IMR-90 (cell line): ENCODE results near the gene UBE3A. TPM values are rescaled to one million over a fixed set of nuclear protein-coding genes. Genes with fewer than 3 reads are reported as not detected.

Experiments used
- ATAC-seq: fragments of 200-7000 bp; cut with Tn5 transposase; 2 replicates; pipeline ENCODE4 v1.9.1; 2020; ENCODE audit warnings: low read depth, mild to moderate bottlenecking, moderate library complexity
- BruUV-seq: library from RNA; stranded (reverse); fragments of 400-500 nt; replicated peaks from 2 replicates; lab custom pipeline; 2021; lab: Mats Ljungman, UMichigan
- CTCF ChIA-PET: fragments of 300-600 bp; formaldehyde crosslinking; extraction: SDS; loops from one replicate; lab custom pipeline; 2021; ENCODE audit warnings: antibody characterized with exemption; lab: Yijun Ruan, JAX
- POLR2A ChIA-PET: fragments of 300-600 bp; sonication (Branson Sonifier 250); formaldehyde crosslinking; loops from one replicate; lab custom pipeline; 2022; ENCODE audit warnings: antibody characterized with exemption; ENCODE audit not compliant: unreplicated experiment; lab: Charles Lee
- DNase-seq: peaks from one replicate; pipeline ENCODE4 v3.0.0; 2013
- H2AFZ ChIP-seq: replicated peaks from 2 replicates; pipeline ENCODE3; 2013; ENCODE audit warnings: low read length, mild to moderate bottlenecking; ENCODE audit not compliant: poor library complexity
- H2AK5ac ChIP-seq: 2 replicates; pipeline ENCODE4 v1.6.1; 2013; ENCODE audit warnings: low read depth, low read length, inconsistent platforms
- H2AK9ac ChIP-seq: replicated peaks from 2 replicates; pipeline ENCODE3; 2013; ENCODE audit warnings: mild to moderate bottlenecking, low read depth, low read length, moderate library complexity; ENCODE audit not compliant: poor library complexity
- H2BK120ac ChIP-seq: 2 replicates; pipeline ENCODE4 v1.6.1; 2013; ENCODE audit warnings: low read depth, low read length, inconsistent platforms
- H2BK15ac ChIP-seq: 3 replicates; pipeline ENCODE4 v1.6.1; 2013; ENCODE audit warnings: low read depth, low read length, inconsistent platforms
- H2BK20ac ChIP-seq: 2 replicates; pipeline ENCODE4 v1.6.1; 2013; ENCODE audit warnings: low read depth, mild to moderate bottlenecking, inconsistent platforms, low read length, moderate library complexity
- H2BK5ac ChIP-seq: 2 replicates; pipeline ENCODE4 v1.6.1; 2013; ENCODE audit warnings: mild to moderate bottlenecking, low read depth, low read length, inconsistent platforms; ENCODE audit not compliant: poor library complexity, severe bottlenecking
- H3K14ac ChIP-seq: replicated peaks from 2 replicates; pipeline ENCODE4 v1.6.1; 2013; ENCODE audit warnings: low read depth, low read length, inconsistent platforms
- H3K18ac ChIP-seq: 2 replicates; pipeline ENCODE4 v1.6.1; 2013; ENCODE audit warnings: low read depth, low read length, control low read depth
- H3K23ac ChIP-seq: 2 replicates; pipeline ENCODE4 v1.6.1; 2013; ENCODE audit warnings: low read depth, low read length, inconsistent platforms
- H3K27ac ChIP-seq: 2 replicates; pipeline ENCODE4 v1.5.1; 2013; ENCODE audit warnings: mild to moderate bottlenecking, control low read depth, low read length; ENCODE audit not compliant: insufficient read depth
- H3K27me3 ChIP-seq: 2 replicates; pipeline ENCODE4 v1.6.1; 2013; ENCODE audit warnings: low read length; ENCODE audit not compliant: control insufficient read depth, insufficient read depth
- H3K36me3 ChIP-seq: 2 replicates; pipeline ENCODE4 v1.6.1; 2013; ENCODE audit warnings: low read length, mixed read lengths; ENCODE audit not compliant: control insufficient read depth, insufficient read depth
- H3K4ac ChIP-seq: 2 replicates; pipeline ENCODE4 v1.6.1; 2013; ENCODE audit warnings: low read depth, low read length, inconsistent platforms
- H3K4me1 ChIP-seq: 2 replicates; pipeline ENCODE4 v1.6.1; 2013; ENCODE audit warnings: low read length, mixed read lengths; ENCODE audit not compliant: control insufficient read depth, insufficient read depth
- H3K4me2 ChIP-seq: 2 replicates; pipeline ENCODE4 v1.6.1; 2013; ENCODE audit warnings: low read depth, mild to moderate bottlenecking, control low read depth, low read length, moderate library complexity
- H3K4me3 ChIP-seq: 2 replicates; pipeline ENCODE4 v1.5.1; 2013; ENCODE audit warnings: low read depth, mild to moderate bottlenecking, control low read depth, low read length, moderate library complexity; ENCODE audit not compliant: insufficient read depth
- H3K56ac ChIP-seq: 2 replicates; pipeline ENCODE4 v1.6.1; 2013; ENCODE audit warnings: low read length, inconsistent platforms; ENCODE audit not compliant: insufficient read depth; ENCODE audit errors: extremely low read depth
- H3K79me1 ChIP-seq, 2 experiments: 2 replicates each; pipeline ENCODE4 v1.6.1; 2013; ENCODE audit warnings: low read length in 2 of 2, inconsistent platforms in 1 of 2, low read depth in 1 of 2
- H3K9ac ChIP-seq: 2 replicates; pipeline ENCODE4 v1.6.1; 2013; ENCODE audit warnings: low read depth, low read length, control low read depth
- H3K9me1 ChIP-seq: 2 replicates; pipeline ENCODE4 v1.6.1; 2013; ENCODE audit warnings: low read length, inconsistent platforms; ENCODE audit not compliant: insufficient read depth
- H3K9me3 ChIP-seq: 2 replicates; pipeline ENCODE4 v1.6.1; 2013; ENCODE audit warnings: low read length; ENCODE audit not compliant: control insufficient read depth, insufficient read depth
- H4K20me1 ChIP-seq: 2 replicates; pipeline ENCODE4 v1.6.1; 2013; ENCODE audit warnings: low read length, inconsistent platforms; ENCODE audit not compliant: insufficient read depth
- H4K5ac ChIP-seq: 2 replicates; pipeline ENCODE4 v1.6.1; 2013; ENCODE audit warnings: mild to moderate bottlenecking, low read depth, low read length, control low read depth
- H4K8ac ChIP-seq, 2 experiments: 2 replicates each; pipeline ENCODE4 v1.6.1; 2013; ENCODE audit warnings: low read depth in 2 of 2, low read length in 2 of 2, control low read depth in 1 of 2, inconsistent platforms in 1 of 2
- H4K91ac ChIP-seq: 2 replicates; pipeline ENCODE4 v1.6.1; 2013; ENCODE audit warnings: low read depth, low read length, inconsistent platforms; ENCODE audit not compliant: insufficient read depth
- BHLHE40 ChIP-seq: fragments of 150-350 bp; IDR thresholded peaks from 2 replicates; pipeline ENCODE4 v1.6.1; 2016; ENCODE audit warnings: mild to moderate bottlenecking, low read depth, low read length
- CEBPB ChIP-seq: IDR thresholded peaks from 2 replicates; pipeline ENCODE4 v1.6.1; 2012; ENCODE audit warnings: low read depth, low read length, improper control_type of control experiment
- CHD1 ChIP-seq: IDR thresholded peaks from 2 replicates; pipeline ENCODE4 v1.6.1; 2012; ENCODE audit warnings: low read depth, low read length, improper control_type of control experiment
- ELK1 ChIP-seq: fragments of 150-350 bp; IDR thresholded peaks from 2 replicates; pipeline ENCODE4 v1.6.1; 2016; ENCODE audit warnings: low read depth, mild to moderate bottlenecking, low read length, moderate library complexity, borderline replicate concordance
- FOS ChIP-seq: fragments of 150-350 bp; IDR thresholded peaks from 2 replicates; pipeline ENCODE4 v1.6.1; 2016; ENCODE audit warnings: low read depth, low read length
- MAFK ChIP-seq: IDR thresholded peaks from 2 replicates; pipeline ENCODE4 v1.6.1; 2012; ENCODE audit warnings: low read depth, low read length, improper control_type of control experiment
- MAZ ChIP-seq: IDR thresholded peaks from 2 replicates; pipeline ENCODE4 v1.6.1; 2012; ENCODE audit warnings: low read depth, mild to moderate bottlenecking, low read length, improper control_type of control experiment, moderate library complexity, borderline replicate concordance
- MXI1 ChIP-seq: IDR thresholded peaks from 2 replicates; pipeline ENCODE4 v1.6.1; 2012; ENCODE audit warnings: low read depth, mild to moderate bottlenecking, low read length, moderate library complexity, borderline replicate concordance
- NFE2L2 ChIP-seq: fragments of 150-350 bp; IDR thresholded peaks from 2 replicates; pipeline ENCODE4 v1.6.1; 2016; ENCODE audit warnings: low read depth, mild to moderate bottlenecking, low read length
- POLR2A ChIP-seq: IDR thresholded peaks from 2 replicates; pipeline ENCODE4 v1.6.1; 2012; ENCODE audit warnings: mild to moderate bottlenecking, low read depth, low read length
- RAD21 ChIP-seq: IDR thresholded peaks from 2 replicates; pipeline ENCODE4 v1.6.1; 2012; ENCODE audit warnings: low read length, improper control_type of control experiment
- RCOR1 ChIP-seq: IDR thresholded peaks from 2 replicates; pipeline ENCODE4 v1.6.1; 2012; ENCODE audit warnings: mild to moderate bottlenecking, low read length, improper control_type of control experiment; ENCODE audit not compliant: insufficient replicate concordance
- RFX5 ChIP-seq: IDR thresholded peaks from 2 replicates; pipeline ENCODE4 v1.8.0; 2012; ENCODE audit warnings: low read depth, mild to moderate bottlenecking, low read length, moderate library complexity
- SMC3 ChIP-seq: fragments of 150-350 bp; IDR thresholded peaks from 2 replicates; pipeline ENCODE4 v1.6.1; 2016; ENCODE audit warnings: low read depth, mild to moderate bottlenecking, antibody characterized with exemption, low read length, moderate library complexity
- USF2 ChIP-seq: fragments of 150-350 bp; IDR thresholded peaks from 2 replicates; pipeline ENCODE4 v1.6.1; 2017; ENCODE audit warnings: mild to moderate bottlenecking, antibody characterized with exemption, low read length, low read depth
- dilution Hi-C: fragments of 300-500 bp; cut with HindIII; formaldehyde crosslinking; loops from one replicate; pipeline ENCODE4 v1.14.3; 2018; ENCODE audit warnings: low sequenced_read_pairs; ENCODE audit not compliant: unreplicated experiment
- in situ Hi-C: fragments of 300-500 bp; cut with MboI; formaldehyde crosslinking; loops from 3 replicates; pipeline ENCODE4 v1.14.3; 2019; ENCODE audit warnings: low sequenced_read_pairs, inconsistent platforms, mixed read lengths
- intact Hi-C: fragments of 100-400 bp; cut with micrococcal nuclease; formaldehyde crosslinking; loops from 2 replicates; pipeline ENCODE4 v1.10.0; 2022
- polyA plus RNA-seq, 3 experiments: library from polyadenylated mRNA; depleted of rRNA; stranded (reverse); fragments of >200 nt; gene quantifications; 2 replicates each; pipeline ENCODE4 v1.2.3, GENCODE V29; 2012; ENCODE audit warnings: low replicate concordance in 1 of 3
- total RNA-seq: library from RNA; depleted of rRNA; stranded (reverse); fragments of >200 nt; gene quantifications from 2 replicates; pipeline ENCODE4 v1.2.3, GENCODE V29; 2012

UBE3A gene
- total and polyA plus RNA-seq, 2 of the 4 experiments (the other 2 are of a cell fraction), result 19.3 to 53.2 TPM

- no peak overlapping the region for H2AFZ ChIP-seq
- no peak overlapping the region for H3K23ac ChIP-seq
- no peak overlapping the region for H3K18ac ChIP-seq
- H3K9me3 ChIP-seq, result no peaks in the 10 kb centered on the region
- no TSS peak for BruUV-seq
- 0 out of 2 replicates have a peak, but pooled peaks cover 1% of the 10 kb centered on the region for H3K36me3 ChIP-seq
- dilution Hi-C loops, result no loop called here
- H2BK120ac ChIP-seq, result no peak overlapping the region
- H3K9me1 ChIP-seq, result no peaks in the 10 kb centered on the region
- no peak overlapping the region for H2BK15ac ChIP-seq
- H4K91ac ChIP-seq, result no peak overlapping the region
- no peak overlapping the region for H3K4ac ChIP-seq
- H3K4me1 ChIP-seq, result no peaks in the 10 kb centered on the region
- no peak overlapping the region for H3K4me3 ChIP-seq
- no peak overlapping the region for H2AK9ac ChIP-seq
- no peak overlapping the region for H2BK20ac ChIP-seq
- no peak overlapping the region for H3K27ac ChIP-seq
- H3K14ac ChIP-seq, result no peak overlapping the region
- no peak for DNase-seq
- no peak overlapping the region for H4K8ac ChIP-seq
- intact Hi-C loops, result no loop called here
- H3K9ac ChIP-seq, result no peak overlapping the region
- H3K56ac ChIP-seq, result no peak overlapping the region
- no peak for TF ChIP-seq ELK1
- no peak for TF ChIP-seq CHD1
- TF ChIP-seq MAZ, result no peak
- TF ChIP-seq NFE2L2, result no peak
- no peak for TF ChIP-seq RCOR1
- TF ChIP-seq BHLHE40, result no peak
- TF ChIP-seq CEBPB, result no peak
- TF ChIP-seq FOS, result no peak
- TF ChIP-seq RFX5, result no peak
- no peak for TF ChIP-seq RAD21
- no peak for TF ChIP-seq POLR2A
- no peak for TF ChIP-seq MXI1
- TF ChIP-seq SMC3, result no peak
- TF ChIP-seq MAFK, result no peak
- TF ChIP-seq USF2, result no peak
- H3K4me2 ChIP-seq, result no peak overlapping the region
- CTCF ChIA-PET, result interaction anchor here (0.5 kb wide), 1 partner anchor 499 kb away, joined by 3 read pairs; no protein-coding TSS in a partner anchor
- ATAC-seq, result no peak; the same call in 1 of the 2 replicates
- peaks cover 8 to 28% of the 10 kb centered on the region in 2 experiments; a peak in 3 of 4 replicates for H3K79me1 ChIP-seq
- no peak overlapping the region for H2AK5ac ChIP-seq
- no peak overlapping the region for H4K5ac ChIP-seq
- in situ Hi-C loops, result no loop called here
- no peaks in the 10 kb centered on the region for H3K27me3 ChIP-seq
- no peak overlapping the region for H2BK5ac ChIP-seq
- no peaks in the 10 kb centered on the region for H4K20me1 ChIP-seq
- POLR2A ChIA-PET, result no interaction called here
Measured at GRCh38 chr15:25385986-25386385, 52.8 kb downstream of the UBE3A start.
